HUDEP-2 (cell line): ENCODE measurements around the gene EGF.
"Not testable (repeated sequence)": the region's sequence is repeated elsewhere in the genome, so short reads cannot be mapped to it uniquely, and the experiment has no call there.

Experiments used
- DNase-seq, 76 experiments: peaks; one replicate each; lab custom pipeline; 2025; ENCODE audit not compliant: unreplicated experiment in 76 of 76; lab: John Stamatoyannopoulos, UW

Gene EGF

DNA sequence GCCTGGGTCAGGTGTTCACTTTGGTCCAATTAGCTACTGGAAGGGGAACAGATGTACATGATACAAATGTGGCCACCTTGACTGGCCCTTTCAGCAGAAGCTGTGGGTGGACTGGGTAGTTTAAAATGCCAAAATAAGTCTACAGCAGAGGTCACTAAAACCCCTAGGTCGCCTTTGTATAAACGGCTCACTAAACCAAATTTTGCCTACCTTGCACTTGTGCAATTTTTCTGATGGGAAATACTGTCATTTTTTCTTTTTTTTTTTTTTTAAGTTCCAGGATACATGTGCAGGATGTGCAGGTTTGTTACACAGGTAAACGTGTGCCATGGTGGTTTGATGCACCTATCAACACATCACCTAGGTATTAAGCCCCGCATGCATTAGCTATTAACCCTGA is 109.8 kb downstream of the EGF start:
- DNase-seq = no peak

DNA sequence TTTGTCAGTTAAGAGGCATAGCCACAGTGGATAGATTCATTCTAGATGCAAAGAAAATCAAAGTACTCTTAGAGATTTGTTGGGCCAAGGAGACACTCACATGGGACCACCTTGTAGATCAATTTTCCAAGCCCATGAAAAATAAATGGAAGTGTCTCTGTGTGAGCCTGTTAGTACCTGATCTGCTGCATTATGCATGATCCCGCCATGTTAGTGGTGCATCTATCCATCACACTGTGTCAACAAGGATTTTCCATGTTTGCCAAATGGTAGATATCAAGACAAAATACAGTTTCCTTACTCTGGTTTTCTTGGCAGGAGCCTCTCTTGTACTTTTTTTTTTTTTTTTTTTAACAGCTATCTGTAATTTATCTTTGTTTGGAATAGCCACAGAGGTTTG is 112.4 kb downstream of the EGF start:
- DNase-seq = no peak

DNA sequence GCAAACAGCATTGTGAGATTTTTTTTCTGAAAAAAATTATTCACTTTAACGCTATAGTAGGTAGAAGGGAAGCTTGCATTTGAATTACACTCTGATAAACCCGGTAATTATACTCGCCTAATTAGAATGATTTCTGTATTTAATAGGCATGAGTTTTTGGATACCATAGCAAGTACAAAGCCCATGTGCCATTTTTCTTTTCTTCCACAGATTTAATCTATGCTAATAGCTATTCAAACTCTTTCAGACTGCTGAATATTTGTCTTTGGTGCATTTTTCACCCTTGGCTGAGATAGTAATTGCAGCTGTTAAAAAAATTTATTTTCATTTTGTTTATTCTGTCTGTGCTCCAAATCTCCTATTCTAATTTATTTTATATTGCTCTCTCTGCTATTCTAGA is 113.0 kb downstream of the EGF start:
- no peak for DNase-seq

DNA sequence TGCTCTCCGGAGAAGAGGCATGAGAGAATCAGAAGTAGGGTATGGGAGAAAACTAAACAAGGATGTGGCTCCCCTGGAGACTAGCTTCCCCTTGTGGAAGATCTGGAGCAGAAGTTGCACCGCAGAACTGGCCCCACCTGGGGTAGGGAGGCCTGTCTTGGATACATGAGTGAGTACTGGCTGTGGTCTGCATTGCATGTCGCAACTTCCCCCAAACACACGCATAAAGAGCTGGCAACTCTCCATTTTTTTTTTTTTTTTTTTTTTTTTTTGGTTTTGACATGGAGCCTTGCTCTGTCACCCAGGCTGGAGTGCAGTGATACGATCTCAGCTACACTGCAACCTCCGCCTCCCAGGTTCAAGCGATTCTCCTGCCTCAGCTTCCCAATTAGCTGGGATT is 119.9 kb downstream of the EGF start:
- DNase-seq = no peak

DNA sequence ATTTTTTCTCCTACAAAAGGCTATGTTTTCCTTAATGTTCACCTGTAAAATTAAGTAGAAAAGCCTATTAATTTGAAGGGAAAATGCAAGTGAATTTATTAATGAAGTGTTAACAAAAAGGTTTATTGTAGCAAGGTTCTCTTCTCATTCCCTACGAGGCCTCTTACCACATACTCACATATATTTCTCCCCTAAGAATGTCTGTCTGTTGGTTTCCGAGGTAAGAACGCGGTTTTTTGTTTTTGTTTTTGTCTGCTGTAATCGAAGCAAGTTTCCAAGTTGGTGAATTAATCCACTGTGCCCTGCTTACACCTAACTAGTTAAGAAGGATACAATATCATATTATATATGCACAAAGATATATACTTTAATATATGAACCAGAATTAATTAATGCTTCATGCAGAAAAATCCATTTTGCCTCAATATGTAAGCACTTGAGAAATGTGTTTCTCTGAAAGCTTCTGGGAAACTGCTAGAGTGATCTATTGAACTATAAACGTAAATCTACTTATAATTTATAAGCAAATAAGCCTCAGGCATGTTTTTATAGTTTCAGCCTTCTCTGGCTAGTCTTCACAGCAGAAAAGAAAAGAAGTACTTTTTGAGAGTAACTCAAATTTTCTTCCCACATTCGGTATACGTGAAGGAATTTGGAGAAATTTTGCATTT is 120.8 kb downstream of the EGF start:
- no peak for DNase-seq

DNA sequence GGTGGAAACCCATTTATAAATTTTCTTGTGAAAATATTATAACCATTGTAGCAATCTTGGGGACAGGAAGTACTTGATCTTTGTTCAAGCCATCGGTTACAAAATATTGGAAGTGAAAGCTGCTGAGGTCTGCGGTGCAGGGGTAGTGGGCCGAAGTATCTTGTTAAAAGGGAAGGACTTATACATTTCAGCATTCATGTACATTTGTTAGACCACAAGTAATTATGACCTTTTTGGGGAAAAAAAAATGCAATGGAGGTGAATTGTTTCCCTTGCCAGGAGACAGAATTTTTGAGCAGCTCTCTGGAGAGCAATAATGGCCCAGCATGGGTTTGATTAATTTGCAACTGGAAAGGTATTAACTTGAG is 121.3 kb downstream of the EGF start:
- no peak for DNase-seq

DNA sequence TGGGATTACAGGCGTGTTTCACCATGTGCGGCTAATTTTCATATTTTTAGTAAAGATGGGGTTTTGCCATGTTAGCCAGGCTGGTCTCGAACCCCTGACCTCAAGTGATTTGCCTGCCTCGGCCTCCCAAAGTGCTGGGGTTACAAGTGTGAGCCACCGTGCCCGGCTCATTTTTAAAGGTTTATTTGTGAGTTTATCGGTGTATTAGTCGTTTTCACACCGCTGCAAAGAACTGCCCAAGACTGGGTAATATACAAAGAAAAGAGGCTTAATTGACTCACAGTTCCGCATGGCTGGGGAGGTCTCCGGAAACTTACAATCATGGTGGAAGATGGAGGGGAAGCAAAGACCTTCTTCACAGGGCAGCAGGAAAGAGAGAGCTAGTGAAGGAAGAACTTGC is 126.5 kb downstream of the EGF start:
- DNase-seq = not testable (repeated sequence)

DNA sequence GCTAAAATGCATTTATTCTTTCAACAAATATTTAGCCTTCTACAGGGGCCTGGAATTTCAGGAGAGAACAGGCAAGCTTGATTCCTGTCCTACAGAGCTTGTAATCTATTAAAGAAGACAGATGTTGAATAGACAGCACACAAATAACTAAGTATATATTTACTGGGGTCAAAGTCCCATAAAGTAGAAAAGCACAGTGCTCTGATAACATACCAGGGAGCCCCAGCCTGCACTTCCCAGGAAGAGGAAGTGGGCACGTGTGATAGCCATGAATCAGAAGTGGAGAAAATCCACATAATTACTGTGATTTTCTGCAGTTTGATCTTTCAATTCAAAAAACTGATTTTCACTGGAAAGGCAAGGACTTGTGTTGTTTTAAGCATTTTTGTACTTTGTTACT is 129.1 kb downstream of the EGF start:
- no peak for DNase-seq

DNA sequence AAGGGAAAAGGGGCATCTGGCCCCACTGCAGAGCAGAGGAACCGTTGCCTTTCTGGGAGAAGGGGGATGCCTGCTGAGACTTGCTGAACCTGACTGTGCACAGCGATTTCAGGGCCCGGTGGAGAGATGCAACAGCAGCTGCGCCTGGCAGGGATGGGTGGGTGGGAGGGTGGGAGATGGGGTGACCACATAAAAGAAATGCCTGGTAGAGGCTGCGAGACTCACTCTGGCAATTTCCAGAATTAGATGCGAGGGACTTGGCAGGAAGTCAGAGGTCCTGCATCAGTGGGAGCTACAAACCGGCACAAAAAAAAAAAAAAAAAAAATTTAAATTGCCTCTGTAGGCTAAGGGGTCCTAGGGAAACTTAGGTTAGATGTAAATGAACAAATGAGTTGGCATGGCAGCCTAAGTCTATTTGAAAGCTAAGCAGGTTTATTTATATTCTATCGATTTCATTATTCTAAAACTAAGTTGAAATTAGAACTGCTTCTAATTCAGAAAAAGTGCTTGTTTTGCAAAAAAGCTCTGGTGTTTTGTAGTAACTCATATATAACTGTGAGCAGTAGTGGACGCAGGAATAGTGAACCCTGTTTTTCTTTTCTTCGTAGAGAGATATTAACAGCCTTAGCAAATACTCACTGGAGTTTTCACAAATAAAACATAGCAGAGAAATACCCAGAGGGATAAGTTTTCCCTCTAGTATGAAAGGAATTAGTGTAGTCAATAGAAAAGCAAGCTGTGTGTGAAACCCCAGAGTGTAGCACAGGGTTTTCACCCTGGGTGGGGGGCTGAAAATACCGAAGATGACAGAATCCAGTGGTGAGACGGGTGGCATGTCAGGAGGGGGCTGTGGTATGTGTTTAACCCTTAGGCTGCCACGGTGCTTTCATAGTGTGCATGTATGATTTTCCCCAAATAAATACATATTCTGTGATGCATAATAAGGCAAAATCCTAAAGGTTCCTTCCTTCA is 130.1 kb downstream of the EGF start:
- DNase-seq = no peak

DNA sequence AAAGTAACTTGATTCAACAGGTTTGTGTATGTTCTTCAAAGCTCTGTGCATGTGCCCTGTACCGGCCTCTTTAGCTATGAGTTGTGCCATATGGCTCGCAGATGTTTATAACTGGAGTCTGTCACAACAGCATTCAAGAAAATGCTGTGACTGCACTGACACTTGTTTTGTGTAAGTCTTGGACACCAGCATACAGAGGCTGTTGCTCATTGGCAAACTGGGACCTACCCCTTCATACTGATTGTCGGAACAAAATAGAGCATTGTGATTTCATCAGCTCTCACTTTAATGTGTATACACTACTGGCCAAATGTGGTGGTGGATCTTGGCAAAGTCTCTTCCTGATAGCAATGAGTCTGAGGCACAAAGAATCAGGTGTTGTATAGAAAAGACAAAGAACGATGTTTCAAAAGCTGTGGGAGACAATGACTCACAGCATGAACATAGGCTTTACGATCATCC is 133.9 kb downstream of the EGF start:
- DNase-seq = no peak

DNA sequence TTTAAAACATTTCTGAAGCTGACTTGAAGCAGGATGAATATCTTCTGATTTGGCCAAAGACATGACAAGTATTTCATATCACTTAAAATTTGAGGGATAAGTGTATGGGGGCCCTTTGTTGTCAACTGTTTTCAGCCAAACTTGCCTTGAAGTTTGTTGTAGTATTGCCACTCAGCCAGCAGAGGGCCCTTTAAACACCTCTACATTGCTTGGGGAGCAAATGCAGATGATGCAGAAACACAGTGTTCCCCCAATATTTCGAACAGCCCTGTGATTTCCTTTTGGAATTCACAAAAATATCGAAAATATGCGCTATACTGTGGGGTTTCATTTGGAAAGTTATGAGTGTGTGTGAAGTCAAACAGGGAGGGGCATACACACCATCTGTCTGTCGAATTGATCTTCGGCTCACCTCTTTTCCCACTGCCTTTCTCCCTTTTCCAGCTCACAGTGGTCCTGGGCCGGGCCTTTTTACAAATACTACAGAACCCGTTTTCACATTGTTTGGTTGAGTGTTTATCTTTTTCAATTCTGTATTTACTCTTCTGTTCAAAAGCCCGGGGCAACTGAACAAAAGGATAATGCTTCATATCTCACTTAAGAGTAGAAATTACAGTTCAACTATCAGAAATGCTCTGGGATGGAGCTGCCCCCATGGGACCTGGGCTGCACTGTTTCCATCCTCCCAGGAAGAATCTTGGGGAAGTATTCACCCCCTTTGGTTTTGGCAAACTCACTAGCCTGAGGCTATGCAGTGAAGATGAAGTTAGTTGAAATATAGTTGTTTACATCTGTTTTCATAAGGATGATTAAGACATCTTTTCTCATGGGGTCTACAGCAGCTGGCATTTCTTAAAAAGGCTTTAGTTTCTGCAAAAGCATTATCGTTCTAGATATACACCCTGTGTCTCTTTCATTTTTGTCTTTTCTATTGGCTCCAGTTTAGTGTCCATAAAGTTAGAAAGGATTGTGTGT is 137.6 kb downstream of the EGF start:
- DNase-seq = peak in 44 of 76 experiments; percentile 1 to 48 (median 15)

DNA sequence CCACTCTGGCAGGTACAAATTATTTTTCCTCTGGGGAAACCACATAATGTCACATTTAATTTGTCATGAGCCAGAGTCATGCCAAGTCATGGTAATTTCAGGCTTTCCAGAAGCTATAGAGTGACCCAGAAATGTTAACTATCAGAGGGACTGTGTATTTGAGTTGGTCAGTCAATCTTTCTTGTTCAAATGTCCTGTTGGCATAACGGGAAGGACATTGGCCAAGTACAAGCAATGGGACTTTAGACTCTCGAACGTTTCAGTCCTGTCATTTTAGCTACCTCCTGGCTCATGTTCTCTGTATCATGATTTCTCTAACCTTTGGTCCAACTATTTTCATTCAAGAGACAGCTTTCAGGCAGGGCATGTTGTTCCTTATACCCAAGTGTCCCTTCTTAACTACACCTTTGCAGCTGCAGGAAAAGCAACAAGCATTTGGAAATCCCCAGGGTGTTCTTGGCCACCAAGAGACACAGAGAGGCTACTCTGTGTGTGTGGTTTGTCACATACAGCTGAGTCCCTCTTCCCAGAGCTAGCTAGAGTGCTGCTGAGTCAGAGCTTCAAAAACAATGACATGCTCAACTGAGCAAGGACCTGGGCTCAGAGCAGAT is 142.6 kb downstream of the EGF start:
- no peak for DNase-seq

DNA sequence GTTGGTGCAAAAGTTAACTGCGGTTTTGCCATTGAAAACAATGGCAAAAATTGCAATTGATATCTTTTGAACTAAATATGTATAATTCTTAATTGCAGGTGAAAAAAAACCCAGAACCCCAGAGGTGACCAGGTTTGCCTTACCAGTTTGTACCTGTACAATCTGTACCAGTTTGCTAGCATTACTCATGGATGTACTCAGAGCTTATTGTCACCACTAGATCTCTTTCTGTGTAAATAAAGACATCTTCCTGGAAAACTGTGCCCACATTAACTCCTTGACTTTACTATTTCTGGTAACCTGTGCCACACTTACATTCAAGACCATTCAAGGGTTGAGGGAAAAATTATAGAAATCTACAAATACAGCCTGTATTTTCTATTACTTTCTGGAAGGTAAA is 146.0 kb downstream of the EGF start:
- no peak for DNase-seq

DNA sequence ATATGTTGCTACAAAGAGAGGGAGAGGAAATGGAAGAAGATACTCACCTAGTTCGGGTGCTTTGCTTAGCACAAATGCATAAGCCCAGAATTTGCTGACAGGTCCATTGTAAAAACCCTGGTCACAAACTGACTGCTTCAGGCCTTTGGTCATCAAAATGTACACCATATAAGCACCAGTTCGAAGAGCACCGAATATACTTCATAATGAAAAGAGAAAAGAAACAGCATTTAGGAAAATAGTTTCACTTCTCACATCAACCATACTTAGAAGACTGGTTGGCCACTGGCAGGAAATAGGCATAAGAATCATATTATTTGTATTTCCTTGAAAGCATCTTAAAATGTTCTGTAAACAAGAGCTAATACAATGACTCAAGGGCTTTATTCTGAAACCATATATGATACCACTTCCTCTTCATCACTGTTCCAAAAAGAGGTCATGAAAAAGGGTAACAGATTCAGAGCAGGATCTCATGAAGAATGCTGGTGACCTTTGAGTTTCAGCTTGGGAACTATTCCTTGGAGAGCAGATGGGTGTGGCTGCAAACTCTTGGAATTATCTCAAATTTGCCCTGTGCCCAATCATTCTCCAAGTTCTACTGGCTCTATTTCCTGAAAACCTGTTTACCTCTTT is 147.0 kb downstream of the EGF start:
- DNase-seq = no peak

DNA sequence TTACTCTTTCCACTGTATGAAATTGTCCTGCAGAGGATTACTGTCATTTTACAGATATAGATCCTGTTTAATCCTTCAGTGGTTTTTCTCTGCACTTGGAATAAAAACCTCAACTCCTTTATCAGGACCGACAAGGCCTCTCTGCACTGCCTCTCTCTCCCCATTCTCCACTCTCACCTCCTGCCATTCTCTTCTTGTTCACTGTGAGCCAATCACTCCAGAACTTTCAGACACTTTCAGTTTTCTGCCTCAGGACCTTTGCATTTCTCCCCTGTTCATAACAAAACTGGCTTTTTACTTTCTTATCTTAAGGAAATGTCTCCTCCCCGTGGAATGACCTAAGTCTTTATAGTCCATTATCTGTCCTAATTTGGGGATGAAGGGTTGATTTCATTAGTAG is 148.4 kb downstream of the EGF start:
- no peak for DNase-seq
